K562 (cell line): ENCODE data around the gene MYG1. TPM values are rescaled to one million over a fixed set of nuclear protein-coding genes. Genes with fewer than 3 reads are reported as not detected.

Experiments used
- ATF6 ChIP-seq: sonication (generic); formaldehyde crosslinking; IDR thresholded peaks from 2 replicates; pipeline ENCODE4 v1.4.0; 2020; ENCODE audit warnings: mild to moderate bottlenecking, missing genetic modification reagents
- BACH1 ChIP-seq: fragments of 200-800 bp; sonication (Bioruptor generic); IDR thresholded peaks from 2 replicates; pipeline ENCODE4 v1.6.1; 2016; ENCODE audit warnings: missing genetic modification characterization, missing compliant biosample characterization
- BRCA1 ChIP-seq, 2 experiments: fragments of 450-650 bp in 1 of 2; sonication (generic) in 1 of 2; formaldehyde crosslinking in 1 of 2; IDR thresholded peaks; 2 replicates each; pipeline versions ENCODE4 v1.5.0 to v1.6.1; 2017 to 2020; ENCODE audit warnings: mild to moderate bottlenecking in 1 of 2, missing genetic modification reagents in 1 of 2
- CBFB ChIP-seq: sonication (generic); formaldehyde crosslinking; IDR thresholded peaks from 2 replicates; pipeline ENCODE4 v1.4.0; 2020; ENCODE audit warnings: mild to moderate bottlenecking, missing genetic modification reagents
- CUX1 ChIP-seq: fragments of 200-800 bp; sonication (Bioruptor generic); IDR thresholded peaks from 2 replicates; pipeline ENCODE4 v1.6.1; 2016; ENCODE audit warnings: missing genetic modification characterization, missing compliant biosample characterization
- EP300 ChIP-seq: IDR thresholded peaks from 2 replicates; pipeline ENCODE4 v1.6.1; 2012; ENCODE audit warnings: low read length, improper control_type of control experiment
- ILF3 ChIP-seq: fragments of 450-650 bp; IDR thresholded peaks from 2 replicates; pipeline ENCODE4 v1.6.1; 2018; ENCODE audit warnings: antibody characterized with exemption, mild to moderate bottlenecking, moderate library complexity, borderline replicate concordance
- IRF2 ChIP-seq: sonication (generic); formaldehyde crosslinking; IDR thresholded peaks from 2 replicates; pipeline ENCODE4 v1.8.1; 2022; ENCODE audit warnings: mild to moderate bottlenecking, missing genetic modification reagents
- MTA1 ChIP-seq: fragments of 450-650 bp; IDR thresholded peaks from 2 replicates; pipeline ENCODE4 v1.6.1; 2017; ENCODE audit warnings: borderline replicate concordance
- NEUROD1 ChIP-seq: fragments of 150-350 bp; IDR thresholded peaks from 2 replicates; pipeline ENCODE4 v1.6.1; 2014; ENCODE audit warnings: borderline replicate concordance, low read length, low read depth; ENCODE audit not compliant: partially characterized antibody
- TCF7L2 ChIP-seq: fragments of 150-350 bp; IDR thresholded peaks from 2 replicates; pipeline ENCODE4 v1.6.1; 2016; ENCODE audit warnings: low read depth, mild to moderate bottlenecking, low read length, moderate library complexity
- THAP12 ChIP-seq: fragments of 250-450 bp; sonication (Bioruptor Pico); IDR thresholded peaks from 2 replicates; pipeline ENCODE4 v1.9.0; 2021; ENCODE audit warnings: mild to moderate bottlenecking, inconsistent platforms
- ZFP30 ChIP-seq: fragments of 250-450 bp; sonication (Bioruptor Pico); IDR thresholded peaks from 2 replicates; pipeline ENCODE4 v1.8.0; 2022; ENCODE audit warnings: moderate library complexity, mild to moderate bottlenecking, inconsistent platforms, borderline replicate concordance
- ZNF124 ChIP-seq: sonication (generic); formaldehyde crosslinking; IDR thresholded peaks from 2 replicates; pipeline ENCODE4 v1.8.1; 2022; ENCODE audit warnings: missing genetic modification reagents
- ZNF282 ChIP-seq: sonication (generic); formaldehyde crosslinking; IDR thresholded peaks from 2 replicates; pipeline ENCODE4 v1.8.1; 2023; ENCODE audit warnings: missing genetic modification reagents
- polyA plus RNA-seq, 8 experiments: library from polyadenylated mRNA; depleted of rRNA in 4 of 8; stranded (reverse) in 5 of 8; unstranded in 3 of 8; fragments of >200 nt; fragmentation: Nextera tagmentation in 2 of 8; fragmentation: Illumina TruSeq in 1 of 8; extraction: Ambion mirVana in 2 of 8; extraction: Trizol in 1 of 8; gene quantifications; 2 replicates each; pipeline versions ENCODE4 v1.2.1 to v1.2.3, GENCODE V29; 2011 to 2014; ENCODE audit warnings: inconsistent platforms in 1 of 8, missing spikeins in 1 of 8
- total RNA-seq, 7 experiments: library from RNA; depleted of rRNA in 6 of 7; stranded (reverse); fragments of >200 nt in 6 of 7; fragmentation: Illumina TruSeq in 2 of 7; extraction: Trizol in 2 of 7; gene quantifications; 2 replicates each; pipeline versions ENCODE4 v1.2.1 to v1.2.3, GENCODE V29; 2011 to 2021; ENCODE audit warnings: low replicate concordance in 1 of 7
- TF ChIP-seq, protein P1 (sequence below): fragments of 450-650 bp; IDR thresholded peaks from one replicate; pipeline ENCODE4 v1.6.1; 2018; ENCODE audit warnings: mild to moderate bottlenecking, moderate library complexity; ENCODE audit not compliant: partially characterized antibody

The MYG1 gene
- total and polyA plus RNA-seq, 9 of the 15 experiments (the other 6 are each of a cell fraction or from before 2014, with no cell fraction given) = 0.45 to 5.6 (median 2.1) TPM

- peak; percentile 99 for TF ChIP-seq THAP12 (CRISPR knock-in tag)
- TF ChIP-seq ATF6 (CRISPR knock-in tag) = peak; percentile 71; the same call in 1 of the 2 replicates
- TF ChIP-seq ZNF282 = no peak
- TF ChIP-seq NEUROD1 = peak; percentile 36
- TF ChIP-seq EP300 = peak; percentile 7; the same call in 1 of the 2 replicates
- no peak for TF ChIP-seq ZNF124 (CRISPR knock-in tag)
- TF ChIP-seq ZFP30 = no peak
- no peak for TF ChIP-seq CUX1
- TF ChIP-seq, protein P1, sequence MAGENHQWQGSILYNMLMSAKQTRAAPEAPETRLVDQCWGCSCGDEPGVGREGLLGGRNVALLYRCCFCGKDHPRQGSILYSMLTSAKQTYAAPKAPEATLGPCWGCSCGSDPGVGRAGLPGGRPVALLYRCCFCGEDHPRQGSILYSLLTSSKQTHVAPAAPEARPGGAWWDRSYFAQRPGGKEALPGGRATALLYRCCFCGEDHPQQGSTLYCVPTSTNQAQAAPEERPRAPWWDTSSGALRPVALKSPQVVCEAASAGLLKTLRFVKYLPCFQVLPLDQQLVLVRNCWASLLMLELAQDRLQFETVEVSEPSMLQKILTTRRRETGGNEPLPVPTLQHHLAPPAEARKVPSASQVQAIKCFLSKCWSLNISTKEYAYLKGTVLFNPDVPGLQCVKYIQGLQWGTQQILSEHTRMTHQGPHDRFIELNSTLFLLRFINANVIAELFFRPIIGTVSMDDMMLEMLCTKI = no peak
- no peak for TF ChIP-seq IRF2
- TF ChIP-seq BACH1 (tag) = no peak
- TF ChIP-seq TCF7L2 = no peak
- 0 out of 2 replicates have a peak, but pooled peaks have one; percentile 29 for TF ChIP-seq CBFB (CRISPR knock-in tag)
- peak; percentile 67; the same call in 1 of the 2 replicates for TF ChIP-seq MTA1
- no peak for TF ChIP-seq BRCA1 (IDR thresholded peaks at IDR 0.05)
- 0 out of 2 replicates have a peak, but pooled peaks have one; percentile 39 for TF ChIP-seq BRCA1 (CRISPR knock-in tag; IDR thresholded peaks at IDR 0.05)
- TF ChIP-seq ILF3 = no peak
Observed at GRCh38 chr12:53295070-53295890, 4.2 kb upstream of the MYG1 start, which contains the start of gene PFDN5 (continued).
